Ishikawa (cell line): ENCODE measurements around the gene PCED1A.
A peak's percentile ranks its signal among the peaks of the same experiment; 100 is the strongest.

Source experiments
- CEBPB ChIP-seq: IDR thresholded peaks from 2 replicates; pipeline ENCODE4 v1.6.1; 2012
- CREB1 ChIP-seq: IDR thresholded peaks from 2 replicates; pipeline ENCODE4 v1.6.1; 2012; ENCODE audit warnings: low read depth
- EGR1 ChIP-seq: IDR thresholded peaks from 2 replicates; pipeline ENCODE4 v1.6.1; 2012
- EP300 ChIP-seq: IDR thresholded peaks from 2 replicates; pipeline ENCODE4 v1.6.1; 2012; ENCODE audit warnings: borderline replicate concordance
- FOXM1 ChIP-seq: IDR thresholded peaks from 2 replicates; pipeline ENCODE4 v1.6.1; 2012; ENCODE audit warnings: low read depth, borderline replicate concordance
- MAX ChIP-seq: IDR thresholded peaks from 2 replicates; pipeline ENCODE4 v1.6.1; 2012
- NFIC ChIP-seq: IDR thresholded peaks from 2 replicates; pipeline ENCODE4 v1.6.1; 2012
- RAD21 ChIP-seq: IDR thresholded peaks from 2 replicates; pipeline ENCODE4 v1.6.1; 2012; ENCODE audit warnings: low read depth
- REST ChIP-seq: IDR thresholded peaks from 2 replicates; pipeline ENCODE4 v1.6.1; 2012; ENCODE audit warnings: low read depth, mild to moderate bottlenecking
- TAF1 ChIP-seq: IDR thresholded peaks from 2 replicates; pipeline ENCODE4 v1.6.1; 2012; ENCODE audit warnings: low read depth, mild to moderate bottlenecking
- TCF12 ChIP-seq: IDR thresholded peaks from 2 replicates; pipeline ENCODE4 v1.6.1; 2012; ENCODE audit warnings: low read depth
- TEAD4 ChIP-seq: IDR thresholded peaks from 2 replicates; pipeline ENCODE4 v1.6.1; 2012
- USF1 ChIP-seq: IDR thresholded peaks from 2 replicates; pipeline ENCODE4 v1.6.1; 2012
- YY1 ChIP-seq: IDR thresholded peaks from 2 replicates; pipeline ENCODE4 v1.6.1; 2012; ENCODE audit warnings: low read depth

- TF ChIP-seq MAX, result no peak
- TF ChIP-seq CEBPB, result no peak
- TF ChIP-seq EP300, result no peak
- TF ChIP-seq TAF1, result no peak
- TF ChIP-seq RAD21, result no peak
- TF ChIP-seq USF1, result no peak
- TF ChIP-seq TEAD4, result no peak
- no peak for TF ChIP-seq REST
- TF ChIP-seq TCF12, result no peak
- no peak for TF ChIP-seq EGR1
- no peak for TF ChIP-seq CREB1
- no peak for TF ChIP-seq FOXM1
- TF ChIP-seq YY1, result no peak
- peak; percentile 22; the same call in 1 of the 2 replicates for TF ChIP-seq NFIC
Measured at GRCh38 chr20:2867081-2867864, 26.8 kb upstream of the PCED1A start.
